ENCODE results near the gene COL8A1.
"Not testable (repeated sequence)": the region's sequence is repeated elsewhere in the genome, so short reads cannot be mapped to it uniquely, and the experiment has no call there.

Gene COL8A1

DNA sequence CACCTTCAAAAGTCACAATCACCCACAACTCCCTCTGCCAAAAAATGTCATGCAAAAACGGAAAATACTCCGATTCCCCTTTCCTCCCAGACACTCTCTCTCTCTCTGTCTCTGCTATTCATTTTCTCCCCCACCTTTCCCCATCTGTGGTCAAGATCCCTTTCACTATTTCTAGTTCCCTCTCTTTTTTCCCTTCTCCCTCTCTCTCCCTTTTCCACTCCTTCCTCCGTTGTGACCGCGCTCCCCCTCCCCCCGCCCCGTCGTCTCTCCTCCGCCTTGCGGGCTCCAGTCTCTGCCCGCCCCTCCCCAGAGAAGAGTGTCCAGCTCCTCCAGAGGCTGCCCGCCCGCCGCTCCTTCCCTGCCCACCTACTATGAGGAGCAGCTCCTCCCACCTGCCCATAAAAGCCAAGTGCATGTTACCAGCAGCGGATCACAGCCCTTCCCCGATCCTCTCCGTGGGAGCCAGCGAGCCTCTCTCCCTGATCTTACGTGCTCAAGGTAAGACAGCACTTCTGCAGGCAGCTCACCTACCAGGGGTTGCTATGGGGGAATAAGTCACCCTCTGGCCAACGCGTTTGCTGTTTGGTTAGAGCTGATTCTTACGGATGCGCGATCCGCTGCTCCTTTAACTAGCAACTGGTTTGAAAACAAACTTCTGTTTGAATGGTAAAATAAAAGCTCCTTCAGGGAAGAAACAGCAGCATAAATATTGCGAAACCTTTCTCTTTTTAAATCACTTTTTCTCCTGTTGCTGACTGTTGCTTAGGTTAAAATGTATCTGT, at the start of gene COL8A1:
COL8A1 (plus strand) TSS at position 428 of the 782 bp plus-strand sequence. CDS start 152,089 bp downstream, outside the sequence.
- peak; percentile 8 for DNase-seq
- in situ Hi-C loops (cut with MboI; ENCODE audit: low pct_unique_long_range_greater_than_20kb, low sequenced_read_pairs): no loop called here

DNA sequence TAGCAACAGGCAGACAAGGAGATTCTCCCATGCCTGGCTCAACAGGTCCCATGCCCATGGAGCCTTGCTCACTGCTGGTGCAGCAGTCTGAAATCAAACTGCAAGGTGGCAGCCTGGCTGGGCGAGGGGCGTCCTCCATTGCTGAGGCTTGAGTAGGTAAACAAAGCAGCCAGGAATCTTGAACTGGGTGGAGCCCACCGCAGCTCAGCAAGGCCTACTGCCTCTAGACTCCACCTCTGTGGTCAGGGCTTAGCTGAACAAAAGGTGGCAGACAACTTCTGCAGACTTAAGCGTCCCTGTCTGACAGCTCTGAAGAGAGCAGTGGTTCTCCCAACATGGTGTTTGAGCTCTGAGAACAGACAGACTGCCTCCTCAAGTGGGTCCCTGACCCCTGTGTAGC, 49.2 kb upstream of the COL8A1 start:
- DNase-seq; in situ Hi-C loops (cut with MboI; ENCODE audit: low pct_unique_long_range_greater_than_20kb, low sequenced_read_pairs): not testable (repeated sequence)

DNA sequence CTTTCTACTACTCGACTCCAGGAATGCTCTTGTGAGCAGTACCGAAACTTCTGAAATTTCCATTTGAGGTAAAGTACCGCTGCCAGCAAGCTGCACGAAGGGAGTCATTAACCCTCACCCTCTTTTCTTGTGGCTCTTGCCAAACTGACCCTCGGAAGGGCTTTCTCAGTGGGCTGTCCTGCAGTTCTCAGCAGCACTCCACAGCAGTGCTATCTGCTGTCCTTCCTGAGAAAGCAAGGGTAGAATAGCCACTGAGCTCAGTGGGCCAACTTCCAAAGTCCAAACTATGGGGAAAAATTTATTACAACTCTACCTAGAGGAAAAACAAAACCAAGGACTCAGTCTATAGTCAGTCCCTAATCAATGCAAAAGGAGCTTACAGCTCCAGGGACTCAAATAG, 38.5 kb upstream of the COL8A1 start:
- in situ Hi-C loops (cut with MboI; ENCODE audit: low pct_unique_long_range_greater_than_20kb, low sequenced_read_pairs): no loop called here

DNA sequence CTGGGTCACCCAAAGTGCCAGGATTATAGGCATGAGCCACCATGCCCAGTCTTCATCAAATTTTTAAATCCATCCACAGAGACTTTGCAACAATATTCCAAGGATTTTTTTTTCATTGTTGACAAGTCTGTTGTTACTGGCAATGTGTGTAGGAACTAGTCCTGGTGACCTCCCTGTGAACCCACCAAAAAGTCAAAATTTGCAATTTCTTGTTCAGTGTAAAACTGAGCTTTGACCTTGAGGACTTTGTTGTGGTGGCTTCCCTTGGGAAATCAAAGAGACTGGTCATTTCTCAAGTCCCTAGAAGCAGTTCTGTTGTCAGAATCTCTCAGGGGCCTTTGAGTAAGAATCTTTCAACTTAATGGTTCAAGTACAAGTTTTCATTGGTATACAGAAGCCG, 36.9 kb upstream of the COL8A1 start:
- in situ Hi-C loops (cut with MboI; ENCODE audit: low pct_unique_long_range_greater_than_20kb, low sequenced_read_pairs): no loop called here
- DNase-seq: no peak

More for the DNA sequence above, 38.5 kb upstream of the COL8A1 start:
- no peak for DNase-seq

DNA sequence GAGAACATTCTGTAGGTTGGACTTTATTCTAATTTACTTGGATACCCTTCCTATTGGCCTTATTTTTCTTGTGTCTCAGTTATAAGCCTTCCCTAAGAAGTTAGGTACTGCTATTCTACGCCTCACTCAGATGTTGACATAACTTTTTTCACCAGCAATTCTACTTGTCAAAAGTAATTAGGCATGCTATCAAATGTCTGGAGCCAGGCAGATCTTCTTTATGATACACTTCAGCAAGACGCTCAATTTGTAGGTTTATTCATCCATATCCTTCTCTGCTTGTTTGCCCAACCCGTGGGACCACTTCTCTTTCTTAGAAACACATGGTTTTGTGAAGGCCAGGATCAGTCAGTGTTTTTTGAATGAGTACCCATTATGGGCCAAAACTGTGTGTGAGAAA, 36.2 kb upstream of the COL8A1 start:
- in situ Hi-C loops (cut with MboI; ENCODE audit: low pct_unique_long_range_greater_than_20kb, low sequenced_read_pairs): no loop called here
- no peak for DNase-seq

DNA sequence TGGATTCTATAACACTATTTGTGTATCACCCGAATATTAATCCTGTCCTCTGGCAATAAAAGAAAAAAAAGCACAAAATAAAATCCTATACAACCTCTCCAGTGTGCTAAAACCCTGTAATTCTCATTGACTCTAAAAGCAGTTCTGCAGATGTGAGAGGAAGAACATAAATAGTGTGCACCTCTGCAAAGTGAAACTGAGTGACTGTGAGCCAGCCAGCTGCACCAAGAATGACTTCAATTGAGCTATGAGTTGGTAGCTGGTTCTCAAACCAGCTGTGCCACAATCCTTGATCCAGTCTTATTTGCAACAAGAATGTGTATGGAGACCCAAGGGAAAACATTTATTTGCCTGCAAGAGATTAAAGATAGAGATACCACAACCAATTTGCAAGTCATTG, 31.2 kb upstream of the COL8A1 start:
- in situ Hi-C loops (cut with MboI; ENCODE audit: low pct_unique_long_range_greater_than_20kb, low sequenced_read_pairs): no loop called here
- no peak for DNase-seq

DNA sequence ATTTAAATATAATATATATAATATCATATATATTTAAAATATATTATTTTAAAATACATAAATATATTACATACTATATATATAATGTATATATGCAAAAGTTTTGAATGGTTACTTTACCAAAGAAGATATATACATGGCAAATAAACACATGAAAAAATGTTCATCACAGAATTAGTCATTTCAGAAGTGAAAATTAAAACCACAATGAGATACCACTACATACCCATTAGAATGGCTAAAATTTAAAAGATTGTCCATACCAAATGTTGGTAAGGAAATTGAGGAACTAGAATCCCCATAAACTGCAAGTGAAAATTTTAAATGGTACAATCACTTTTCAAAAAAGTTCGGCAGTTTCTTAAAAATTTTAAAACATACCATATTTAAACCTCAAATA, 23.6 kb upstream of the COL8A1 start:
- DNase-seq: no peak
- in situ Hi-C loops (cut with MboI; ENCODE audit: low pct_unique_long_range_greater_than_20kb, low sequenced_read_pairs): no loop called here

DNA sequence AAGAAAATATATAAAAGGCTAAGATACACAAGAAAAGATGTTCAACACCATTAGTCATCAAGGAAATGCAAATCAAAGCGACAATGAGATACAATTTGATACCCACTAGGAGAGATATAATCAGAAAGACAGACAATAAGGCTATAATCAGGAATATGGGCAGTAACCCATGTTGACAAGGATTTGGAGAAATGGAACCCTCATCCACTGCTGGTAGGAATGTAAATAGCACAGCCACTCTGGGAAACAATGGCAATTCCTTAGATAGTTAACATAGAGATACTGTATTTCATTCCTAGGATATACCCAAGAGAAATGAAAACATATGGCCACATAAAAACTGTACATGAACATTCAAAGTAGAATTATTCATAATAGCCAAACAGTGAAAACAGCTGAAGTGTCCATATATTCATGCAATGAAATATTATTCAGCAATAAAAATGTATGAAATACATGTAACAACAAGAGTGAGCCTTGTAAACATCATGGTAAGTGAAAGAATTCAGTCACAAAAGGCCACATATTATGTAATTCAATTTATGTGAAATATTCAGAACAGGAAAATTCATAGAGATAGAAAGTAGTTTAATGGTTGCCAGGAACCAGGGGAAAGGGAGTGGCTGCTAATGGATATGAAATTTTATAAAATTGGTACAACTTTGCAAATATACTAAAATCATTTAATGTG, 18.2 kb upstream of the COL8A1 start:
- DNase-seq: no peak
- in situ Hi-C loops (cut with MboI; ENCODE audit: low pct_unique_long_range_greater_than_20kb, low sequenced_read_pairs): no loop called here

DNA sequence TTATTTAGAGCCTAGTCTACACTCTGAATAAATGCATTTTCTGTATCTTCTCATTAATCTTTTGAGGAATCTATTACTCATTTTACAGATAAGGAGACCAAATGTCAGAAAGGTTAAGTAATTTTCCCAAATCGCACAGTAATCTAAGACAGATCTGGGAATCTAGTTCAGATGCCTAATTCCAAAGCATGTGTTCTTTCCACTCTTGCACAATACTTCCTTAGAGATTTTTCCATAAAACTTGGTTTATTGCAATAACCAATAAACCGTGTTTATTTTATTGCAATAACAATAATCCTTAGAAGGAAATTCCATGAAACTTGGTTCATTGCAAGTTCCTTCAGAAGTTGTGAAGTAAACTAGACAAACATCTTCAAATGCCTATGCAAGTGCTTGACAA, 17.4 kb upstream of the COL8A1 start:
- in situ Hi-C loops (cut with MboI; ENCODE audit: low pct_unique_long_range_greater_than_20kb, low sequenced_read_pairs): no loop called here
- DNase-seq: no peak

DNA sequence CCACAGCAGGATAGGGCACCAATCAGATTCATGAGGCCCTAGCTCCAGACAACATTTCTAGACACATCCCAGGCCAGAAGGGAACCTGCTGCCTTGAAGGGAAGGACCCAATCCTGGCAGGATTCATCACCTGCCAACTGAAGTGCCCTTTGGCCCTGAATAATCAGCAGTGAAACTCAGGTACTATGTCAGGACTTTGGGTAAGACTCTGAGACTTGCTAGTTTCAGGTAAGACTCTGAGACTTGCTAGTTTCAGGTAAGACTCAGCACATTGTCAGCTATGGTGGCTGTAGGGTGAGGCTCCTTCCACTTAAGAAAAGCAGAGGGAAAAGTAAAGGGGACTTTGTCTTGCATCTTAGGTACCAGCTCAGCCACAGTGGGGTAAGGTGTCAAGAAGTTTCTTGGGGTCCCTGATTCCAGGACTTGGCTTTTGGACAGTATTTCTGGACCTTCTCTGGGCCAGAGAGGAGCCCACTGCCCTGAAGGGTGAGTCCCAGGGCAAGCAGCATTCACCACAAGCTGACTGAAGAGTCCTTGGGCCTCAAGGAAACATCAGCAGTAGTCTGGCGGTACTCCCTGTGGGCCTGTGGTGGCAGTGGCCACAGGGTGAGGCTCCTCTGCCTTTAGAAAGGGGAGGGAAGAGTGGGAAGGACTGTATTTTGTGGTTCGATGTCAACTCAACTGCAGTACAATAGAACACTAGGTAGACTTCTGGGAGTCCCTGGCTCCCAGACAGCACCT, 13.7 kb upstream of the COL8A1 start:
- in situ Hi-C loops (cut with MboI; ENCODE audit: low pct_unique_long_range_greater_than_20kb, low sequenced_read_pairs): no loop called here
- DNase-seq: no peak

DNA sequence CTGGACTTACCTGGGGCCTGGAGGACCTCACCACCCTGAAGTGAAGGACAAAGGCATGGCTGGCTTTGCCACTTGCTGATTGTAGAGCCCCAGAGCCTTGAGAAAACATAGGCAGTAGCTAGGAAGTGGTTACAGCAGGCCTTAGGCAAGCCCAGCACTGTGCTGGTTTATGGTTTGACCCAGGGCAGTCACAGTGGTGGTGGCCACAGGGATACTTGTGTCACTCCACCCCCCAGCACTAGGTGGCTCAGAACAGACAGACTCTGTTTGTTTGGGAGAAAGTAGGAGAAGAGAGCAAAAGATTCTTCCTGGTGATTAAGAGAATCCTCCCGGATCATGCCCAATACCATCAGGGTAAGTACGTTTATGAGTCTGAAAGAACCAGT, 13.2 kb upstream of the COL8A1 start:
- in situ Hi-C loops (cut with MboI; ENCODE audit: low pct_unique_long_range_greater_than_20kb, low sequenced_read_pairs): no loop called here
- DNase-seq: no peak

DNA sequence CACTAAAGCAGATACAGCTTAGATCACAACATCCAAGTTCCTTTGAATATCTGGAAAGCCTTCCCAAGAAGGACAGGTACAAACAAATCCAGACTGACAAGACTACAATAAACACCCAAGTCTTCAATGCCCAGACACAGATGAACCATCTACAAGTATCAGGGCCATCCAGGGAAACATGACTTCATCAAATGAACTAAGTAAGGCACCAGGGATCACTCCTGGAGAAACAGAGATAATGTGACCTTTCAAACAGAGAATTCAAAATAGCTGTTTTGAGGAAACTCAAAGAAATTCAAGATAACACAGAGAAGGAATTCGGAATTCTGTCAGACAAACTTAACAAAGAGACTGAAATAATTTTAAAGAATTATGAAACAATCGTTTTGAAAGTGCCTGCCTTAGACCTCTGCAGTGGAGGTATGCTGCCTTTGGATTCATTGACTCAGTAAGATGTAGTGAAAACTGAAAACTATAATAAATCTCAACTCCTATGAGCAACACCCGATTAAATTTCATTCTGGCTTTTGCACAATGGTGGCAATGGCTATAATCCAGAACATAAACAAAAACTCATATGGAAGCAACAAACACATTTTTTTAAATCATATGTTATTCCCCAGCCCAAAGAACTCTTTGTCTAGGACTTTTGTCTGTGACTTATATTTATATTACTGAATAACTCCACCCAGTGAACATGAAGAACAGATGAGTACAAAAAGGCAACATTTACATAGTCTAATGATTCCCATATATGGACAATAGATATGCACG, 12.6 kb upstream of the COL8A1 start:
- in situ Hi-C loops (cut with MboI; ENCODE audit: low pct_unique_long_range_greater_than_20kb, low sequenced_read_pairs): no loop called here

DNA sequence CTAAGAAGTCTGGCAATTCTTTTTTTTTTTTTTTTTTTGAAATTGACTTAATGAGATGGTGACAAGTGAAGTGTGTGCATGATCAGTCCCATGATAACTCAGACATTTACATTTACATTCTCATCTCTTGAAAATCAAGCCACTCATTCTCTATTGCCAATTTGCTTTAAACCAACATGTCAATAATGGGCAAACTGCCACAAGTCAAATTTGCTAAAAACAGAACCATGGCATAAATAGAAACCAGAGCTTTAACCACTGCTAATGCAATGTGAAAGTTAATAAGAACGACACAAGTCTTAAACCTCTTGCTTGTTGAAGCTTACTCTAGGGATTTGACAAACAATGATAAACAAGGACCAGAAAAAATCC, 12.0 kb upstream of the COL8A1 start:
- no peak for DNase-seq
- in situ Hi-C loops (cut with MboI; ENCODE audit: low pct_unique_long_range_greater_than_20kb, low sequenced_read_pairs): no loop called here

More for the DNA sequence above, 12.6 kb upstream of the COL8A1 start:
- DNase-seq: no peak

DNA sequence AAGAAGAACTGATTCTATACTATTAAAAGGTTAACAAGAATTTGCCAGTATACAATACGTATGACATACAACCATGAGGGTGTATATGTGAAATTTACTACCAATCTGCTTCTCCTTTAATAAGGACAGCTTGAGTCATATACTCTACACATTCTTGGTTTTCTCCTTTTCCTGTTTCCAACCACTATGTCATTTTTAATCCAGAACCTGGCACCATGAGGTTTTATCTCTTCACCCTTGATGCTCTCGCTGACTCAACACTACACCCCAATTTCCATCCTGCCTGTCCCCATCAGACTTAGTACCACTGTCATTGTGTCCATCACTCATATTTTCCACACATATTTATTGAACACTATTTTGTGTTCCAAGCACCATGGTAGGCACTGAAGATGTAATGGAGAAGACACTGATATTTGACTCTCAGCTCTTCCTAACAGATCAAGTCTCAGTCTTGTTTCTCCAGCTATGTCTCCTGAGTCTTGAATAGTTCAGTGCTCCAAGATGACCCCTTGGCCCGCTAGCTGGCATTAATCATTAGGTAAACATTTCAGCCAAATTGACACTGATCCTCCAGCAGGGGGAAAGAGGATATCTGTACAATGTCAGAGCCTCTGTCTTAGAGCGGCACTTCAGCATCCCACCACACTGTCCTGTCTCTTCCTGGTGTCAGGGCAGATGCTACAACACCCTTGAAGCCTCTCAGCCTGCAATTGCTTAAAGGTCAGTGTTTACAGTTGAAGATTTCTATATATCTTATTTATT, 11.2 kb upstream of the COL8A1 start:
- no peak for DNase-seq
- in situ Hi-C loops (cut with MboI; ENCODE audit: low pct_unique_long_range_greater_than_20kb, low sequenced_read_pairs): no loop called here

DNA sequence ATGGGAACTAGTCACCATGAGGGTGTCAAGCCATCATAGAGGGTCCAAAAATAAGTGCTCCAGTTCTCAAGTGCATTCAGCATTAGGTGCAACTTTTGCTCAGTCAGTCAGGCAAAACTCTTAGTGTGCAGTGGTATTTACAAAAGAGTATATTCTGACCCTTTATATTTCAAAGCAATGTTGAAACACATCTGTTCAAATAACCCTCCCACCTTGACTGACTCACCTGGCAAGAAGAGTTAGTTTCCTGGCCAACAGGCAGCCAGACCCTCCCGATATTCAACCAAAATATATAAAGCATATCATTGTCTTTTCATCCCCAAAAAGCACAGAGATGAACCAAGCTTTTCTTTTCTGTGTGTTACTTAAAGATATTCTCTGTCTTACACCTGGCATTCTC, 7.6 kb upstream of the COL8A1 start:
- DNase-seq: no peak
- in situ Hi-C loops (cut with MboI; ENCODE audit: low pct_unique_long_range_greater_than_20kb, low sequenced_read_pairs): no loop called here

DNA sequence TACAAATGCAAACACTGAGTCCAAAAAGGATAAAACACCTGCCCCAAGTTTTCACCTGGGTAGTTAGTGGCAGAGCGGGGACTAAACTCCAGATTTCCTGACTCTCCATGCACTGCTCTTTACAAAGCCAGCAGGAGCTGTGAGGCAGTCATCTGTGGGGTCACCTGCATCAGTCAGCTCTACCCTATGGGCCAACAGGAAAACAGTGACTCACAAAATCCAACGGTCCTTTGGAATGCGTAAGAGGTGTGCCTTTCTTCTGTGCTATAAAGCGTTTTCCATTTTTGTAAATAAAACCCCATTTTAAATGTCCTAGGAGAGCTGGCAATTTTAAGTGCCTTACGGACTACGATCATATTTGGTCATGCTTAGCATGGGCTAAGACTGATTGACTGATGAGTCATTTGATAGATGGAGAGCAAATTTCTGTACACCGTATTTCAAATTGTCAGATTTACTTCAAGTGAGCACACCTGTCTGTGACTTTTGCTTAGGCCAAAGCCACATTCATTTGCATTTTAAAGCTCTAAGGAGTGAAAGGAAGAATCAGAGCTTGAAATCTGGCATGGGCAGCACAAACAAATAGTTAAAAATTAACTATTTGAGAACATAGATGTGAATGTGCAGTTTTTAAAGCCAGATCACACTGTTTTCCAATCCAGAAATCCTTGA, 4.4 kb upstream of the COL8A1 start:
- in situ Hi-C loops (cut with MboI; ENCODE audit: low pct_unique_long_range_greater_than_20kb, low sequenced_read_pairs): no loop called here
- no peak for DNase-seq

DNA sequence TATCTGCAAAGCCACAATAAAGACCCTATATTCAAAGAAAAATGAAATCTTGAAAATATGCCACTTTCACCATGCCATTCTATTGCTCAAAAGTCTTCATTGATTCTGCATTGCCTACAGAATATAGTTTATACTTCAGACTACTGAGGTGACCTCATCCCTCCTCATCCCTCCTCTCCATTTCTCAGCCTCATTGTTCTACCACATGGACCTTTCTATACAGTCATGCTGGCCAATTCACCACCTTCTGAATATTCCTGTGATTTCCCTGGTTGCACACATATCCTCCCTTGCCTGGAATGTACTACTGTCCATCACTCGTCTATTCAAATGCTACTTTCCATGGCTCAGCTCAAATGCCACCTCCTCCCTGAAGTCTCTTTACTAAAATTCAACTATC, 3.5 kb upstream of the COL8A1 start:
- in situ Hi-C loops (cut with MboI; ENCODE audit: low pct_unique_long_range_greater_than_20kb, low sequenced_read_pairs): no loop called here
- no peak for DNase-seq

DNA sequence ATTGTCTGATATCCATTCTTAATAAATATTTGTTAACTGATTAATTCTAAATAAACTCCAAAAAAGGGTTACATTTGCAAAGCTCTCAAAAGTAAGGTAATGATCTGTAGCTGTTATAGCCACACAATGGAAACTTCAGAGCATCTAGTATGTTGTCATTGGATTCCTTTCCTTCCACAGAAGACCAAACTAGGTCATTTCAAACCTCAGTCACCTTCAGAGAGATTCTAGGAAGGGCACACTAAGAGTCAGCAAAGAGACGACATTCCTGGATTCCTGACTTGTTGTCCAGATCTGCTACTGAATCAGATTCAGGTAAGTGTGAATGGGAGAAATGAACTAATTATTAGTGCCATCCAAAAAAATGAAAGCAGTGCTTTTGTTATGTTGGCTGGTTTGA, 3.0 kb upstream of the COL8A1 start:
- in situ Hi-C loops (cut with MboI; ENCODE audit: low pct_unique_long_range_greater_than_20kb, low sequenced_read_pairs): no loop called here
- no peak for DNase-seq
